Stimulated activated CD8-positive, alpha-beta memory T cell treated with anti-CD3 and anti-CD28 coated beads, Interleukin-15, amount 100 ng/mL, for 1 hour (primary cell): ENCODE results near the gene LRP10.
"Not testable (repeated sequence)": the region's sequence is repeated elsewhere in the genome, so short reads cannot be mapped to it uniquely, and the experiment has no call there.

Experiments used
- DNase-seq: peaks from one replicate; pipeline ENCODE4 v3.0.0-alpha.2; 2020; ENCODE audit warnings: low read depth

Gene LRP10, protein sequence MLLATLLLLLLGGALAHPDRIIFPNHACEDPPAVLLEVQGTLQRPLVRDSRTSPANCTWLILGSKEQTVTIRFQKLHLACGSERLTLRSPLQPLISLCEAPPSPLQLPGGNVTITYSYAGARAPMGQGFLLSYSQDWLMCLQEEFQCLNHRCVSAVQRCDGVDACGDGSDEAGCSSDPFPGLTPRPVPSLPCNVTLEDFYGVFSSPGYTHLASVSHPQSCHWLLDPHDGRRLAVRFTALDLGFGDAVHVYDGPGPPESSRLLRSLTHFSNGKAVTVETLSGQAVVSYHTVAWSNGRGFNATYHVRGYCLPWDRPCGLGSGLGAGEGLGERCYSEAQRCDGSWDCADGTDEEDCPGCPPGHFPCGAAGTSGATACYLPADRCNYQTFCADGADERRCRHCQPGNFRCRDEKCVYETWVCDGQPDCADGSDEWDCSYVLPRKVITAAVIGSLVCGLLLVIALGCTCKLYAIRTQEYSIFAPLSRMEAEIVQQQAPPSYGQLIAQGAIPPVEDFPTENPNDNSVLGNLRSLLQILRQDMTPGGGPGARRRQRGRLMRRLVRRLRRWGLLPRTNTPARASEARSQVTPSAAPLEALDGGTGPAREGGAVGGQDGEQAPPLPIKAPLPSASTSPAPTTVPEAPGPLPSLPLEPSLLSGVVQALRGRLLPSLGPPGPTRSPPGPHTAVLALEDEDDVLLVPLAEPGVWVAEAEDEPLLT

DNA sequence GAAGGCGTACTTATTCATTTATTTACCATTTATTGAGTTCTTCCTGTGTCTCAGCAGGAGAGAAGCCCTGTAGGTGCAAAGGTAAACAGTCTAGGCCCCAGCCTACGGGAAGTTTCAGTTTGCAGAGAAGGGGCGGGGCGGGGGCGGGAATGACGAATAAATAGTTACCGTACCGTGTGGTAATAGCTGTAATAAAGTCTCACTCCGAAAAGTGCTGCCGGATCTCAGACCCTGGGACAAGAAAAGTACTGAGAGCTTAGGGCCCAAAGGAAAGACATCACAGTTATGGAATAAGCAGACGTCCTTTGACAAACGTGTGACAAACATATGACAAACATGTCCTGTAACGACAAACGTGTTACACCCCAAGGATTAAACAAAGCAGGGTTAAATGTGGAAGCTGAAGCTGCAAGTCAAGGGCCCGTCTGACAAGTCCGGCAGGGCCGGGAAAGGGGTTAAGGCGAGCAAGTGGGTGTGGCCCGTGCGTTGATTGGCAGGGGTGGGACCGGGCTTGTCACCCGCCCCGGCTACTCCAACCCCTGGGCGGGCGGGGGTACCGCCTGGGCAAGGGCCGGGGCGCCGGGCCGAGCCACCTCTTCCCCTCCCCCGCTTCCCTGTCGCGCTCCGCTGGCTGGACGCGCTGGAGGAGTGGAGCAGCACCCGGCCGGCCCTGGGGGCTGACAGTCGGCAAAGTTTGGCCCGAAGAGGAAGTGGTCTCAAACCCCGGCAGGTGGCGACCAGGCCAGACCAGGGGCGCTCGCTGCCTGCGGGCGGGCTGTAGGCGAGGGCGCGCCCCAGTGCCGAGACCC is at the start of gene LRP10:
LRP10 (plus strand) TSS at position 517 of the 809 bp plus-strand sequence. CDS start 564 bp downstream, outside the sequence.
- DNase-seq: peak; percentile 44

DNA sequence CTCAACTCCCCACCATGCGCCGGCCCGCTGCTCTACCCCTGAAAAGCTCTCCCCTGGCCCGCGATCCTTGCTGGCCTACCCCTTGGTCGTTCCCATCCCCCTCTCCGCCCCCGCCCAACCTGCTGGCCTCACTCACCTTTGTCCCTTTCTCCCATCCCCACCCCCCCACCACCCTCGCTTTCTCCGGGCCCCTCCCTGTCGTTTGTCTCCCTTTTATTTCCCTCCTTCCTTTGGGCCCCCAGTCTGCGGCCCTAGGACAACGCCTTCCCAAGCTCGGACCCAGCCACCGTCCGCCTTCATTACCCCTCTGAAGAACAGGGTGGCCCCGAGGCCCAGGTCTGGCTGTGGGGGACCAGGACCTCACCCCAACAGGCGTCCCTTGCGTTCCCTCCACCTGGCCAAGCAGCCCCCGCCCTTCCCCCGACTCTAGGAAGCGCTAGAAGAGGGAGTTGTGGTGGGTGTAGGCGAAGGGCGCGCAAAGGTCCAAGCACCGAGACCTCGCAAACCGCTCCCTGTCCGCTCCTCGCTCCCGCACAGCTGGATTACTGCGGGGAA is 49.4 kb upstream of the LRP10 start:
- DNase-seq: no peak

DNA sequence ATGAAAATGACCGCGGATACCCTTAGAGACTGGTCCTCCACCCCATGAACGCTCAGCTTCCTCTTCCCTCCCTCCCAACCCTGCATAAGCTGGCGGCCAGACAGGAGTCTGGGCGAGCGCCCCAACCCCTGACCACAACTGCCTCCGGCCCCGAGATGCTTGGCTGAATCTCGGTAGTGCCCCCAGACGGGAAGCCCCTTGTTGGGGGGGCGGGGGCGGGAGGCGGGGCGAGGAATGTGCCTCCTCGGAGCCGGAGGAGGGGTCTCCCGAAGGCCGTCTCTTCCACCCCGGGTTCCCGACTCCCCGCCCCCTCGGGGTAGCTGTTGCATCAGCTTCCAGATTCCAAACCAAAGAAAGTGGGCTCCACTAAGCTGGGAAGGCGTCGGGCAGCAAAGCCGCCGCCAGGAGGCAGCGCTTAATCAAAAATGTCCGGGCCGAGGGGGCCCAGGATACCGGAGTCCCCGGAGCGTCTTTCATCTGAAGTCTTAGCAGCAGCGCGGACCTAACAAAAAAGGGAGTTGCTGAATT is 48.9 kb upstream of the LRP10 start:
- DNase-seq: peak; percentile 37

DNA sequence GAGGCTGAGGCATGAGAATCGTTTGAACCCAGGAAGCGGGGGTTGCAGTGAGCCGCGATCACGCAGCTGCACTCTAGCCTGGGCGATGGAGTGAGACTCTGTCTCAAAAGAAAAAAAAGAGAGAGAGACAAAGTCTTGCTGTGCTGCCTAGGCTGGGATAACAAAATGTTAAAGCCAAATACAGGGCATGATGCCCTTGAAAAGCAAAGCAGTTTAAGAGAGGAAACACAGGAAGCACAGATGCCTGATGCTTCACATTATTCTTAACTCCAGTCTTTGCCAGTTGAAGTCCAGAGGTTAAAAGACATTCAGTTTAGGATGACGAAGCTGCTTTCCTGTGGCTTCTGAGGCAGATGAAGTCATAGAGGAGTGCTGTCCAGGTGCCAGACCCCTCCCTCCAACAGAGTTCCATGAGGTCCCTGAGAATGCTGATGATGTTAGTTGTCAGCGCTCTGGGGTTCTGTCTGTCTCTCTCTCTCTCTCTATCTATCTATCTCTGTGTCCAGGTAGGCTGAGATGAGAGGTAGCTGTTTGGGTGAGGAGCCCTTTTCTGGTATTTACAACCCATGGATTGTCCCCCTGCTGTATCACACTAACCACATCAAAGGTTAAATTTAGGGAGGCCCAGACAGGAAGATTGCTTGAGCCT is 46.7 kb upstream of the LRP10 start:
- no peak for DNase-seq

DNA sequence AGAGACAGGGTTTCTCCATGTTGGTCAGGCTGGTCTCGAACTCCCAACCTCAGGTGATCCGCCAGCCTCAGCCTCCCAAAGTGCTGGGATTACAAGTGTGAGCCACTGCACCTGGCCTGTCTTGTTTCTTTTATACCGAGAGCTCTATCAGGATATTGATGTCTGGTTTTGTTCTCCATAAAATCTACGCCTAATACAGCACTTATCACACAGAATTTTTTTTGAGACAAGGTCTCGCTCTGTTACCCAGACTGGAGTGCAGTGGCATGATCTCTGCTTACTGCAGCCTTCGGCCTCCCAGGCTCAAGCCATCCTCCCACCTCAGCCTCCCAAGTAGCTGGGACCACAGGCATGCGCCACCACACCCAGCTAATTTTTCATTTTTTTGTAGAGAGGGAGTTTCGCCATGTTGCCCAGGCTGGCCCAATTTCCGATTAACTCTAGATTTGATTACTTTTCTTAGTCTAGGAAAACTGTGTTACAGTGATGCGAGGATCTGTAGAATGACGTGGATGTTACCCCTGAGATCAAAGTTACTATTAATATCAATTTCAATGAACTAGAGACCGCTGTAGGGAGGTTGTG is 42.4 kb upstream of the LRP10 start:
- DNase-seq: not testable (repeated sequence)

DNA sequence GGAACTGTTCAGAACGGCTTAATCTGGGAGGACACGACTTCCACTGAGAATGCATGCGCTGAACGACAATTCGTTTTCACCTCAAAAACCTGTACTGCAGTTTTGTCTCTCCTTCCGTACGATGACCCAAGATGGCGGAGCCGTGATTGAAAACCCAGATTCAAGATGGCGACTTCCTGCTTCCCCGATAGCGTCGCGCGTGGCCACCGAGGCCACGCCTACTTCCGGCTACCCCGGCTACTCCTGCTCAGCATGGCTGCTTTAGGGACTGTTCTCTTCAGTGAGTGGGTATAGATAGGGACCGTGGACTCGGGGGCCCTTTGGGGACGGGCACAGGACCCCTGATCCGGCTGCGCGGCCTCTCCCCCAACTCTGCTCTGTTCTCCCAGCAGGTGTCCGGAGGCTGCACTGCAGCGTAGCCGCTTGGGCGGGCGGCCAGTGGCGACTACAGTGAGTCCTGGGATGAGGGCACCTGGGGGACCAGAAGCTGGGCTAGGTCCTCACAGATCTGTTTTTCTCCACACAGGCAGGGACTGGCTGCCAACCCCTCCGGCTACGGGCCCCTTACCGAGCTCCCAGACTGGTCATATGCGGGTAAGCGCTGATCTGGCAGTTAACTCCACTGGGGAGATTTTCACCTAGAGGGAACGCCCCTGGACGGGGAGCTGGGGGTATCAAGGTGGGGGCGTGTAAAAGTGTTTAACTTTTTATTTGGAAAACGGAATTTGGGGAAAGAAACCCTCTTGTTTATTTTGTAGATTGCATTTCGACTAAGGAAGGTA is 41.7 kb upstream of the LRP10 start, which contains the start of gene MRPL52:
MRPL52 (plus strand) TSS at position 227 of the 782 bp plus-strand sequence; CDS start at position 253, 26 bp downstream.
- DNase-seq: peak; percentile 84

DNA sequence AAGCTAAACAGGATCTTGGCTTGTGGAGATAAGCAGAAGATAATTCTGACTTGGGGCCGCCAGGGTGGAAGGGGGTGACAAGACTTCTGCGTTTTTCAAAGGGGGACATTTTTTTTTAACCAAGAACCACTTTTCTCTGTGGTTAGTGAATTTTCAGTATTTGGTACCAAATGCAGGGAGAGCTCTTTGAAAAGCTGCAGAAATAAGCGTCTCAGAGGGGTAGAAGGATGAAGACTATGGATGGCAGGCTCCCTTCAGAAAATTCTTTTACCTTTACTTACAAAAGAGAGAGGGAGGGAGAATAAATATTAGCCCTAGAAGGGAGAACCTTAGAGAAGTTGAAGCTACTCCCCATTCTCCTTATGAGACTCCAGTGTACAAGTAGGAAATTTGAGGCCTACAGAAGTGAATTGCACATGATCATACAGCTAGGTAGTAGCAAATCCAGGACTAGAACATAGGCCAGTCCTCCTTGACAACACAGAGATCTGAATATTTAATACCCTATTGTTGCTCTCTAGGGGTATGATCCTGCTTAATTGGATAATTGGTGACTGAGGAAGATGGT is 41.0 kb upstream of the LRP10 start:
- DNase-seq: no peak

DNA sequence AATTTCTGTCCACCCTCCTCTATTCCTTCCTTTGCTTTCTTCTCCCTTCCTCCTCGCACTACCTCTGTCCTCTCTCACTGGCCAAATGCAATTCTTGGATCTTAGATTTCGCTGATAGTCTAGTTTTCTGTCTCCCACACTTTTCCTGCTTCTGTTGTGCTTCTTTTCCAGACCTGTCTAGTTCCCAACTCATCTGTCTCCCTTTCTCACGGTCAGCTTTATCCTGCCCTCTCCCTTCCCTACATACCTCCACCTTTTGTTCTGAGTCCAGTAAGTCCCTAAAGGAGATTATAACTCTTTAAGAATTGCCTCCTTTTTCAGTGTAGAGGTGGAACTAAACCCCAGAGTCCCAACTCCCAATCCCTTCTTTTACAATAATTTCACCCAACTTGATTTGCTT is 36.0 kb upstream of the LRP10 start:
- no peak for DNase-seq

DNA sequence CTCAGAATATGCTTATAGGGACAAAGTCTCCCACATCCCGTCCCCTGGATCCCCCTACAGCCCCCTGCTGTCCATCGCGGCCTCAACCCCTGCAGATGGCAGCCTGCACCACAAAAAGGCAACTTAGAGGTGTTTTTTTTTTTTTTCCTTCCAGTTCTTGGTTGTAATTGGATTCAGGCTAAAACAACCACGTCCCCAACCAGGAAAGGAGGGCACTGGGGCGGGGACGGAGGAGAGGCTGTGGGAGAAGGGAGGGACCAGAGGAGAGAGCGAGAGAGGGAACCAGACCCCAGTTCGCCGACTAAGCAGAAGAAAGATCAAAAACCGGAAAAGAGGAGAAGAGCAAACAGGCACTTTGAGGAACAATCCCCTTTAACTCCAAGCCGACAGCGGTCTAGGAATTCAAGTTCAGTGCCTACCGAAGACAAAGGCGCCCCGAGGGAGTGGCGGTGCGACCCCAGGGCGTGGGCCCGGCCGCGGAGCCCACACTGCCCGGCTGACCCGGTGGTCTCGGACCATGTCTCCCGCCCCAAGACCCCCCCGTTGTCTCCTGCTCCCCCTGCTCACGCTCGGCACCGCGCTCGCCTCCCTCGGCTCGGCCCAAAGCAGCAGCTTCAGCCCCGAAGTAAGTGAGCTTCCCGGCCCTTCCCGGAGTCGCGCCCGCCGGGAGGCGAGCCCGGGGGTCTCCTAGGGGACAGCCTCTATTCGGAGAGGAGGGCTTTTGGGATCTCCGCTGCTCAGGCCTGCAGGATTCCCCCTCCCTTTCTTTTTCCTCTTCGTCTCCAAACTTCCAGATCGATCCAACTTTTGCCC is 35.0 kb upstream of the LRP10 start, which contains the start of gene MMP14:
MMP14 (plus strand) TSS at position 285 of the 813 bp plus-strand sequence; CDS start at position 518, 233 bp downstream.
- DNase-seq: no peak

DNA sequence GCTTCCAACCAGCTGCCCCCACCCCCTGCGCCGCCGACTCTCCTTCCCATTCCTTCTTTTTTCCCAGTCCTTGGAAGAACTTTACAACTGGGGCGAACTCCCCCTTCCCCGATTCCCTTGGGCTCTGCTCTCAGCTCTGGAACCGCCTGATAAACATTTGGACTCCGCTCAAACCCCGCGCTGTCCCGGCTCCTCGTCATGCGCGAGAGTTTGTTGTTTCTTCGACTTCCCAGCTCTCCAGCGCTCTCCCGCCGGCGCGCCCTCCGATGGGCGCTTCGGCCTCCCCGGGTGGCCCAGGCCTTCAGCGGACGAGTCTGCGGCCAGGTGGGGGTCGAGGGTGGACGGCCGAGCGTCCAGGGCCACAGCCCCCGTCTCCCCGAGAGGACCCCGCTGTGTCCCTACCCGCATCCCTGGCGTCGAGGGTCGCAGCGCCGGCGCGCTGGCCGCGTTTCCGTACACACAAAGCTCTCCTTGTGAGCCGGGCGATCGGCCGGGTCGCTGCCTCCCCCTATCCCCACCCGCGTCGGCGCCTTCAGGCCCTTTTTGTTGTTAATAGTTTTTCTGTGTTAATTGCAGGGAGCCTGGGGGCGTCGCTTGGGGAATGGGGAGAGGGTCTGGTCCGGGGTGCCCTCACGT is 34.3 kb upstream of the LRP10 start:
- no peak for DNase-seq

DNA sequence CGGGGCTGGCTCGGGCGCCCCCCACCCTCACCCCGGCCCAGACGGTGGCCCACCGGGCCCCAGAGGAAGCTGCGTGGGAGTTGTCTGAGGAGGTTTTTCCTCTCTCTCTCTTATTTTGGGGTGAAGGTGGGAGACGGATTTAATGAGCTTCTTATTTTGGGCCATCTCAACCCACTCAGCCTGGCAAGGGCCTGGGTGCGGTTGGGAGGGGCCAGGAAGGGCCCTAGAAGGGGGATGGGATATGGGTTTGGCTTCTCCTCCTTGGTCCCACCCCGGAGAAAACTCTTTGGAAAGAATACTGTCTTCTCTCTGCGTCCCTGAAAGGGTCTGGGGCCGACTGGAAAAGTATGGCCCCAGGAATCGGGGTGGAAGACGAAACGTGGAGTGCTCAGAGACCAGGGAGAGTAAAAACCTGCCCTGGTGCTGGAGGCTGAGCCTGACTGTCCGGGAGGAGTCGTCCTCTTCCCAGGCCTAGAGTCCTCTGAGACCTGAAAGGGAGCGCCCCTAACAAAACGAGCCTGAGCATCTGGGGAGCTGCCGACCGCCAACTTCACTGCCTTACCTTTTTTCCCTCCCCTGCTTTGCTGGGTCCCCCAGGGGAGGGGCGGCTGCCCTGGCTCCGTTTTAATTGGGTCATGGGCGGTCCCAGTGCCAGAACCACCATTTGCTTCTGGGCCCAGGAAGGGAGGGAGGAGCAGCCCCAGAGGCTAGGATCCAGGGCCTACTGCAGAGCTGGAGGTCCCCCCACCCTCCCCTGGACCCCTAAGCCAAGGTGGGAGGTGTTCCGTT is 33.6 kb upstream of the LRP10 start:
- DNase-seq: no peak

DNA sequence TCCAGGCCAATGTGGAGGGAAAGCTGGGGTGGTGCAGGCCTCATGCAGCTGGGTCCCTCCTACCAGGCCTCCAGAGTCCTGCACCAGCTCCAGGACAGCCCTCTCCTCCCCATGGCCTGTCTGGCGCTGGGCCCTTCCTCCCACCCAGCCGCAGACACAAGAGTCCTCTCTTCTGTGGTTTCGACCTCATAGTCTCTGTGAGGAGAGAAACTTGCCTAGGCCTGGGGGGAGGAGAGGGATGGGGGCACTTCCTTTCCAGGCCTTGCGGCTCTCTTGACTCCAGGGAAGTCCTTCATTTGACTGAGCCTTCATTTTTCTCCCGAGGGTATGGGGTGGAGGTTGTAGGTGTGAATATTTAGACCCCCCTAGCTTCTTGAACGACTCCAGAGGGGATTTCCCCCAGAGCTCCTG is 32.9 kb upstream of the LRP10 start:
- no peak for DNase-seq

DNA sequence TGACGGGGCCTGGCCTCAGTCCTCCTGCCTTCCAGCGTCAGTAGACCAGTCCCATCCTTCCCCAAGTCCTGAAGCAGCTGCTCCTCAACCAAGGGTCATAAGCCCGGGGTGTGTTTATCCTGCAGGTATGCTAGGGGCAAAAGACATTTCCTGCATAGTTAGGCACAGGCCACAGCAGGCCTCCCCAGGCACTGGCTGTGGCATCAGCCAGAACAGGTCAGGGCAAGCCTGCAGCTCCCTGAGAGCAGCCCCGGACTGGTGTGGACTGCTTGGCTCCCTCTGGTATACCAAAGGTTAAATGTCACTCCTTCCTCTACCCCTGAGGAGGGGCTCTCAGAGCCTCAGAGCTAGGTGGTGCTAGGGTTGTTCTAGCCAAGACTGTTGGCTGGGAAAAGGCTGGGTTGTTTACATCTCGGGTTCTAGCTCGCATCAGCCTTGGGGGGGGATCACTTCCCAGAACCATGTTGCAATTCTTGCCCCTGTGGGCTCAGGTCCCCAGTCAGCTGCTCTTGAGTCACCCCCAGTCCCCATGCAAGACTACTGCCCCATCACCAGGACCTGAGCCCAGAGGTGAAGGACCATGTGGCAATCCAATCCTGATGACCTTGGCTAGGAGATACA is 32.3 kb upstream of the LRP10 start:
- no peak for DNase-seq

DNA sequence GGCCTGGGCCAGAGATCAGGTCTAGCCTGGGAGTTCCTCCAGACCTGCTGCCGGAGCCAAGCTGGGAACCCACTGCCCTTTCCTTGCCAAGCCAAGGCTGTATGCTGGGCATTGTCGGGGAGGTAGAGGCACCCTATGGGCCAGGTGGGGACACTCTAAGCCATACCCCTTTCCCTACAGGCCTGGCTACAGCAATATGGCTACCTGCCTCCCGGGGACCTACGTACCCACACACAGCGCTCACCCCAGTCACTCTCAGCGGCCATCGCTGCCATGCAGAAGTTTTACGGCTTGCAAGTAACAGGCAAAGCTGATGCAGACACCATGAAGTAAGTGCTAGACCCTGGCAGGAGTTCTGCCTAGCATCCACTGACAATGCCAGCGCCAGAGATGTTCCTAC is 30.2 kb upstream of the LRP10 start:
- DNase-seq: no peak

DNA sequence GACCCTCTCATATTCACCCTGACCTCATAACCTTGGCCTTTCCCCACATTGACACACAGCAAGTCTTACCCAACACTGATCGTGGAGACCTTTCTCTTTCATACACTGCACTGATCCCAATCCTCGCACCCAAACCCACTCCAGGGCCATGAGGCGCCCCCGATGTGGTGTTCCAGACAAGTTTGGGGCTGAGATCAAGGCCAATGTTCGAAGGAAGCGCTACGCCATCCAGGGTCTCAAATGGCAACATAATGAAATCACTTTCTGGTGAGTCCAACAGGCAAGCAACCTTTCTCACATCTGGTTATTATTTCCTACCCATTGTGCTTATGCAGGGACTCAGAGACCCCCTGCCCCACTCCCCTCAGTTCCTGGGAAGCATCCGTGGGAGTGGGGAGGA is 29.8 kb upstream of the LRP10 start:
- DNase-seq: no peak

DNA sequence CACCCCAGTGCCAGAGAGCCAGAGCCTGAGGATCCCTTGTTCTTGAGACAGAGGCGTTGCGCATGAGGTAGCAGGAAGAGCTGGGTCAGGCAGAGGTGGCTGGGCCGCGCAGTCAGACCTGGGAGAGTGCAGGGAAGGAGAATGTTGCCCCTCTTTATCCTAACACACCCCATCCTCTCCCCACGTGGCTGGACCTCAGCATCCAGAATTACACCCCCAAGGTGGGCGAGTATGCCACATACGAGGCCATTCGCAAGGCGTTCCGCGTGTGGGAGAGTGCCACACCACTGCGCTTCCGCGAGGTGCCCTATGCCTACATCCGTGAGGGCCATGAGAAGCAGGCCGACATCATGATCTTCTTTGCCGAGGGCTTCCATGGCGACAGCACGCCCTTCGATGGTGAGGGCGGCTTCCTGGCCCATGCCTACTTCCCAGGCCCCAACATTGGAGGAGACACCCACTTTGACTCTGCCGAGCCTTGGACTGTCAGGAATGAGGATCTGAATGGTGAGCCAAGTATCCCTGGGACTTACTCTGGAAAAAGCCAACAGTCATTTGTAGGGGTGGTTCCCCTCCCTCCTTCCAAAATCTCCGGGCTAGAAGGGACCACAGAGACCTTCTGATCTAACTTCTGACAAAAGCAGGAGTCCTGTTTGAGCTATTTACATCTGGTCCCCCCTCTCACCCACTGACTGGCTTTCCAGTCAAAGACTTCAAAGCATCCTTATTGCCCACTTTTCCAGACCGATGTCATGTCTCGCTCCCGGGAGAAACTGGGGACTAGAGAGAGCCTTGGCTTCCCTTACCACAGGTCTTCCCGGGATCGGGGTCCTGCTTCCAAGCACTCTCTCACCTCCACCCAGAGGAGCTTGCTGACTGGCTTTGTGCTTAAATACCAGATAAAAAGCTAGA is 29.1 kb upstream of the LRP10 start:
- no peak for DNase-seq
